ENCODE results near the gene PCDHA6.
"Not testable (repeated sequence)": the region's sequence is repeated elsewhere in the genome, so short reads cannot be mapped to it uniquely, and the experiment has no call there.

PCDHA6 gene

DNA sequence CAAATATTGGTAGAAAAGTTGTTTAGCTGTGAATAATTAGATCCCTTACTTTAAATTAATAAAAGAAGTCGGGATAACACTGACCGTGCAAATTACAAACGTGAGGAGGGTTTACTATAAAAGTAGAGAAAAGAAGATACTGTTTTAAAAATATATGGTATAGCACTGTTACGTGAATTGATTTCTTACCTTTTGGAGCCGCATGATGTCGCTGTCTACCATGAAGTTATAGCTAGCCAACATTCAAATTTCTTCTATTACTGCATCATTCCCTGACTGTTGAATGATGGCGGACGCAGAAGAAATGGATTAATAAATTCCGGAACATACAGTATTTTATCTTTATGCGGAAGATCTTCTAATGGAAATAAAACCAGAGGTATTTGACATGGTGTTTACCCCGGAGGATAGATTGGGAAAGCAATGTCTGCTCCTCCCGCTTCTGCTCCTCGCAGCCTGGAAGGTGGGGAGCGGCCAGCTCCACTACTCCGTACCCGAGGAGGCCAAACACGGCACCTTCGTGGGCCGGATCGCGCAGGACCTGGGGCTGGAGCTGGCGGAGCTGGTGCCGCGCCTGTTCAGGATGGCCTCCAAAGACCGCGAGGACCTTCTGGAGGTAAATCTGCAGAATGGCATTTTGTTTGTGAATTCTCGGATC, at the start of gene PCDHA6:
TSS of gene PCDHA6 (plus strand) at position 257 of the 658 bp plus-strand sequence. CDS start at position 389, 132 bp downstream.
- Histone ChIP-seq H3K9ac (ENCODE audit: insufficient read length) (no peak within 1 kb of the TSS), H3K9me3 (ENCODE audit: low read depth, low read length) (no peaks in the 10 kb centered on the region; the same call in 1 of the 2 replicates), H3K27ac (no peak within 1 kb of the TSS), H3K36me3 (ENCODE audit: insufficient read depth, low read length) (no peaks in the 10 kb centered on the region), H3K4me3 (no peak within 1 kb of the TSS)
- no peak for DNase-seq (ENCODE audit: low read depth, low spot score)
- TF ChIP-seq FOXP2 (optimal IDR thresholded peaks at IDR 0.05; ENCODE audit: control extremely low read depth, extremely low read length, insufficient read depth) (no peak), EZH2 (IDR thresholded peaks at IDR 0.05) (no peak), POLR2AphosphoS5 (IDR thresholded peaks at IDR 0.05; ENCODE audit: borderline replicate concordance, low read depth, low read length) (no peak)

DNA sequence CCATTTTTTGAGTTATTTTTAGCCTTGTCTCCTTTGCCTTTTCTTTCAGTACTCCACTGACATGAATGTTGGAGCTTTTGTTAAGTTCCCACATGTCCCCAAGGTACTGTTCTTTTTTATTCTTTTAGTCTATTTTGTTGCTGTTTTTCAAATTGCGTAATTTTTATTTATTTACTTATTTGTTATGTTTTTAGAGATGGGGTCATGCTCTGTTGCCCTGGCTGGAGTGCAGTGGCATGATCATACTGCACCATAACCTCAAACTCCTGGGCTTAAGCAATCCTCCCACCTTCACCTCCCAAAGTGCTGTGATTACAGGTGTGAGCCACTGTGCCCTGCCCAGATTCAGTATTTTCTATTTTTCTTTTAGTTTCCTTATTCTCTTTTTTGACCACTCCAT, 47.2 kb upstream of the PCDHA6 start:
- Histone ChIP-seq H3K4me3 (no peak overlapping the region), H3K9me3 (ENCODE audit: low read depth, low read length) (no peaks in the 10 kb centered on the region), H3K27ac (no peak overlapping the region), H3K9ac (ENCODE audit: insufficient read length) (no peak overlapping the region), H3K36me3 (ENCODE audit: insufficient read depth, low read length) (no peaks in the 10 kb centered on the region)
- TF ChIP-seq POLR2AphosphoS5 (IDR thresholded peaks at IDR 0.05; ENCODE audit: borderline replicate concordance, low read depth, low read length) (no peak), FOXP2 (optimal IDR thresholded peaks at IDR 0.05; ENCODE audit: control extremely low read depth, extremely low read length, insufficient read depth) (no peak), EZH2 (IDR thresholded peaks at IDR 0.05) (no peak)
- DNase-seq (ENCODE audit: low read depth, low spot score) = no peak

DNA sequence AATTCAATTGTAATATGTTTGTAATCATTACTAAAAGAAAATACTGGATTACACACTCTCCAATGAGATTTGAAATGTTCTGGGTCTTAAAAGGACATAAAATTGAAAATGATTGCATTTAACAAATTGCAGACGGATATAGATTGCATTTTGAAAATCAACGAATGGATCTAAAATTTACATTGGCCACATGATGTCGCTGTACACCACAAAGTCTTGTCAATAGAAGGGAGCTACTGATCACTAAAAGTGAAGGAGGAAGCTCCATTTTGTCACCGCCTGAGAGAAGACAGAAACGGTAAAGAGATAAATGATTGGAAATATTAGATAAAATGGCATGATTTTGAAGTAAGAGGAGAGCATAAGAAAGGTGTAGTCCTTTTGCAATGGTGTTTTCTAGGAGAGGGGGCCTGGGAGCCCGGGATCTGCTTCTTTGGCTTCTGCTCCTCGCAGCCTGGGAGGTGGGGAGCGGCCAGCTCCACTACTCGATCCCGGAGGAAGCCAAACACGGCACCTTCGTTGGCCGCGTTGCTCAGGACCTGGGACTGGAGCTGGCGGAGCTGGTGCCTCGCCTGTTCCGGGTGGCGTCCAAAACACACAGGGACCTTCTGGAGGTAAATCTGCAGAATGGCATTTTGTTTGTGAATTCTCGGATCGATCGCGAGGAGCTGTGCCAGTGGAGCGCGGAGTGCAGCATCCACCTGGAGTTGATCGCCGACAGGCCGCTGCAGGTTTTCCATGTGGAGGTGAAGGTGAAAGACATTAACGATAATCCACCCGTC, 41.7 kb upstream of the PCDHA6 start, which contains the start of gene PCDHA1:
TSS of gene PCDHA1 (plus strand) at position 236 of the 782 bp plus-strand sequence.
- TF ChIP-seq POLR2AphosphoS5 (IDR thresholded peaks at IDR 0.05; ENCODE audit: borderline replicate concordance, low read depth, low read length) = no peak
- Histone ChIP-seq H3K9ac (ENCODE audit: insufficient read length) (no peak within 1 kb of the TSS), H3K4me3 (0 out of 2 replicates have a peak within 1 kb of the TSS, but pooled peaks have one; percentile 13), H3K27ac (no peak within 1 kb of the TSS), H3K36me3 (ENCODE audit: insufficient read depth, low read length) (no peaks in the 10 kb centered on the region), H3K9me3 (ENCODE audit: low read depth, low read length) (no peaks in the 10 kb centered on the region; the same call in 1 of the 2 replicates)
- DNase-seq (ENCODE audit: low read depth, low spot score) = no peak

DNA sequence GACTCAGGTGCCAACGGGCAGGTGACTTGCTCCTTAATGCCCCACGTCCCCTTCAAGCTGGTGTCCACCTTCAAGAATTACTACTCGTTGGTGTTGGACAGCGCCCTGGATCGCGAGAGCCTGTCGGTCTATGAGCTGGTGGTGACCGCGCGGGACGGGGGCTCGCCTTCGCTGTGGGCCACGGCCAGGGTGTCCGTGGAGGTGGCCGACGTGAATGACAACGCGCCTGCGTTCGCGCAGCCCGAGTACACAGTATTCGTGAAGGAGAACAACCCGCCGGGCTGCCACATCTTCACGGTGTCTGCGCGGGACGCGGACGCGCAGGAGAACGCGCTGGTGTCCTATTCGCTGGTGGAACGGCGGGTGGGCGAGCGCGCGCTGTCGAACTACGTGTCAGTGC, 40.3 kb upstream of the PCDHA6 start:
- H3K9ac ChIP-seq (ENCODE audit: insufficient read length); DNase-seq (ENCODE audit: low read depth, low spot score); H3K36me3 ChIP-seq (ENCODE audit: insufficient read depth, low read length); H3K27ac ChIP-seq; H3K4me3 ChIP-seq; H3K9me3 ChIP-seq (ENCODE audit: low read depth, low read length): not testable (repeated sequence)

GRCh38 chr5:140787849-140788504, 39.8 kb upstream of the PCDHA6 start:
- not testable (repeated sequence) for H3K9me3 ChIP-seq (ENCODE audit: low read depth, low read length); DNase-seq (ENCODE audit: low read depth, low spot score); H3K9ac ChIP-seq (ENCODE audit: insufficient read length); H3K4me3 ChIP-seq; H3K36me3 ChIP-seq (ENCODE audit: insufficient read depth, low read length); H3K27ac ChIP-seq

GRCh38 chr5:140791089-140791488, 36.7 kb upstream of the PCDHA6 start:
- Histone ChIP-seq H3K4me3 (no peak overlapping the region), H3K9ac (ENCODE audit: insufficient read length) (no peak overlapping the region), H3K9me3 (ENCODE audit: low read depth, low read length) (no peaks in the 10 kb centered on the region; the same call in 1 of the 2 replicates), H3K36me3 (ENCODE audit: insufficient read depth, low read length) (no peaks in the 10 kb centered on the region), H3K27ac (no peak overlapping the region)
- TF ChIP-seq POLR2AphosphoS5 (IDR thresholded peaks at IDR 0.05; ENCODE audit: borderline replicate concordance, low read depth, low read length) = no peak
- no peak for TF ChIP-seq EZH2 (IDR thresholded peaks at IDR 0.05)
- TF ChIP-seq FOXP2 (optimal IDR thresholded peaks at IDR 0.05; ENCODE audit: control extremely low read depth, extremely low read length, insufficient read depth) = no peak
- no peak for DNase-seq (ENCODE audit: low read depth, low spot score)

- no peaks in the 10 kb centered on the region; the same call in 1 of the 2 replicates for H3K9me3 ChIP-seq (ENCODE audit: low read depth, low read length)
- TF ChIP-seq EZH2 (IDR thresholded peaks at IDR 0.05) (no peak), POLR2AphosphoS5 (IDR thresholded peaks at IDR 0.05; ENCODE audit: borderline replicate concordance, low read depth, low read length) (no peak), FOXP2 (optimal IDR thresholded peaks at IDR 0.05; ENCODE audit: control extremely low read depth, extremely low read length, insufficient read depth) (no peak)
- H3K9ac ChIP-seq (ENCODE audit: insufficient read length) = no peak within 1 kb of the TSS
- no peaks in the 10 kb centered on the region for H3K36me3 ChIP-seq (ENCODE audit: insufficient read depth, low read length)
- no peak within 1 kb of the TSS for H3K27ac ChIP-seq
- DNase-seq (ENCODE audit: low read depth, low spot score) = no peak
- H3K4me3 ChIP-seq = no peak within 1 kb of the TSS
These were observed 33.0 kb upstream of the PCDHA6 start, which contains the start of gene PCDHA2 for GRCh38 chr5:140794595-140795258. TSS of gene PCDHA2 (plus strand) at chr5:140794852.

DNA sequence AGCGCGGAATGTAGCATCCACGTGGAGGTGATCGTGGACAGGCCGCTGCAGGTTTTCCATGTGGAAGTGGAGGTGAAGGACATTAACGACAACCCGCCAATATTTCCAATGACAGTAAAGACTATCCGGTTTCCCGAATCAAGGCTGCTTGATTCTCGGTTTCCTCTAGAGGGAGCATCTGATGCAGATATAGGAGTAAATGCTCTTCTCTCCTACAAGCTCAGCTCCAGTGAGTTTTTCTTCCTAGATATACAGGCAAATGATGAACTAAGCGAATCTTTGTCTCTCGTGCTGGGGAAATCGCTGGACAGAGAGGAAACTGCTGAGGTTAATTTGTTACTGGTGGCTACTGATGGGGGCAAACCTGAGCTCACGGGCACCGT, 32.5 kb upstream of the PCDHA6 start:
- Histone ChIP-seq H3K27ac (no peak overlapping the region), H3K4me3 (no peak overlapping the region), H3K9ac (ENCODE audit: insufficient read length) (no peak overlapping the region), H3K36me3 (ENCODE audit: insufficient read depth, low read length) (no peaks in the 10 kb centered on the region), H3K9me3 (ENCODE audit: low read depth, low read length) (no peaks in the 10 kb centered on the region; the same call in 1 of the 2 replicates)
- TF ChIP-seq POLR2AphosphoS5 (IDR thresholded peaks at IDR 0.05; ENCODE audit: borderline replicate concordance, low read depth, low read length) (no peak), FOXP2 (optimal IDR thresholded peaks at IDR 0.05; ENCODE audit: control extremely low read depth, extremely low read length, insufficient read depth) (no peak), EZH2 (IDR thresholded peaks at IDR 0.05) (no peak)
- no peak for DNase-seq (ENCODE audit: low read depth, low spot score)

- DNase-seq (ENCODE audit: low read depth, low spot score); H3K9me3 ChIP-seq (ENCODE audit: low read depth, low read length); H3K9ac ChIP-seq (ENCODE audit: insufficient read length); H3K27ac ChIP-seq; H3K36me3 ChIP-seq (ENCODE audit: insufficient read depth, low read length); H3K4me3 ChIP-seq: not testable (repeated sequence)
These were observed 31.6 kb upstream of the PCDHA6 start for GRCh38 chr5:140796072-140796717.

All from SK-N-MC (cell line).